HG02885 (cell line): ENCODE measurements around the gene FKBP1A.

ENCODE experiments used
- ATAC-seq: cut with Tn5 transposase; IDR thresholded peaks from one replicate; pipeline ENCODE4 v1.9.1; 2021; ENCODE audit warnings: mild to moderate bottlenecking; ENCODE audit not compliant: unreplicated experiment, poor library complexity

Gene FKBP1A

DNA sequence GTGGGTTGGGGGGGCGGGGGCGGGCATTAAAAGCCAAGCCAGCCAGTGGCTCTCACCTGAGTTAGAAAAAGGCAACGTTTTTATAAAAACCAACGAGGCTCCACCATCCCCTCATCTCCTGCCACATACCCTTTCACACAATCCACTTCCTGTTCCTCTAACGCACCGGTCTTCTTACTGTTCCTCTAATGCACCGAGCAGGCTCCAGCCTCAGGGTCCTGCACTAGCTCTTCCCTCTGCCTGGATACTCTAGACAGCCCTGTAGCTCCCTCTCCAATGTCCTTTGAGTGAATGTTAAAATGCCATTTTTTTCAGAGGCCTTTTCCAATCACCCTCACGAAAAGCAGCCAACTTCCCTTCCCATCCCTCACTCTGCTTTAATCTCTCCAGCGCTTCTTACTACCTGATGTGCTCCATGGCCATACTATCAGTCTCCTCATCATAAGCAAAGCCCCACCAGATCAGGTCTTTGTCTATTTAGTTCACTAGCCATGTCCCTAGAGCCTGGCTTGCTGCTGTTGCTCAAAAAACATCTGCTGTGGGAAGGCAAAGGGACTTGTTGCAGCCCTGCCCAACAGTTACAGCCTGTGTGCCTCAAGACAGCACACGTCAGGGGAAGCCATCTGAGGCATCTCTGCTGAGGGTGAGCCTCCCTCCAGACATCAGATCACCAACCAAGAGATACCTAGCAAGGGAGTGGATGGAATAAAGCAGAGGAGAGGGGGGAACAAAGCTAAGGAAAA, 3.9 kb downstream of the FKBP1A start:
- no peak for ATAC-seq

DNA sequence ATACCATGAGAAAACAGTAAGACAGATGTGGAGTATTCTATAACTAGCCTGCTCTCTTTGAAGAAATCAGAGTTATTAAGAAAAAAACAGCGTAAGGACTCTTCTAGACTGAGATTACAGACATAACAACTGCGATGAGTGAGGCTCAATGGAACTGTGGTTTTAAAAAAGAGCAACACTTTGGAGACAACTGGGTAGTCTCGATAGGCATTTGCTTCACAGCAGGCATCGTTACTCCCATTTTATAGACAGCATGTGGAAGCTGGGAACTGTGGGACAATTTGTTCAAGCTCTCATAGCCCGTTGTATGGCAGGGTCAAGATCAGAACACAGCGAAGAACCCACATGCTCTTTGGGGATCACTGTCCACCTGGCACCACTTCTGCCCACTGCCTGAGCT, 4.6 kb downstream of the FKBP1A start:
- no peak for ATAC-seq

DNA sequence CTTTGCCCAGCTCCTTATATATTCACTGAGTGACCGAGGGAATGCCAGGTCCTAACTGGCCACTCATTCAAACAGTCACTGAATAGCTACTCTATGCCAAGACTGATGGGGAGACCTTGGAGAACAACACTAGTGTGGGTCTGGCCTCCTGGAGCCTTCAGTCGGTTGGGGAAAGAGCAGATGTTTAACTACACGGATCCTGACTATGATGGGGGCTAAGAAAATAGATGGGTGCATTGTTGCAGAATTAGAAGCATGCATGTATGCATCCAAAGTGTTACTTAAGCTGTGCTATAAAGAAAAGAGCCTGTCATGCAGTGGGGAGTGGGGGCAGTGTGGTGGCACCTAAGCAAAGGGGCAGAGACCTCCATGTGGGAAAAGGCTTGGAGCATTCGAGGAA, 6.5 kb downstream of the FKBP1A start:
- ATAC-seq = no peak

DNA sequence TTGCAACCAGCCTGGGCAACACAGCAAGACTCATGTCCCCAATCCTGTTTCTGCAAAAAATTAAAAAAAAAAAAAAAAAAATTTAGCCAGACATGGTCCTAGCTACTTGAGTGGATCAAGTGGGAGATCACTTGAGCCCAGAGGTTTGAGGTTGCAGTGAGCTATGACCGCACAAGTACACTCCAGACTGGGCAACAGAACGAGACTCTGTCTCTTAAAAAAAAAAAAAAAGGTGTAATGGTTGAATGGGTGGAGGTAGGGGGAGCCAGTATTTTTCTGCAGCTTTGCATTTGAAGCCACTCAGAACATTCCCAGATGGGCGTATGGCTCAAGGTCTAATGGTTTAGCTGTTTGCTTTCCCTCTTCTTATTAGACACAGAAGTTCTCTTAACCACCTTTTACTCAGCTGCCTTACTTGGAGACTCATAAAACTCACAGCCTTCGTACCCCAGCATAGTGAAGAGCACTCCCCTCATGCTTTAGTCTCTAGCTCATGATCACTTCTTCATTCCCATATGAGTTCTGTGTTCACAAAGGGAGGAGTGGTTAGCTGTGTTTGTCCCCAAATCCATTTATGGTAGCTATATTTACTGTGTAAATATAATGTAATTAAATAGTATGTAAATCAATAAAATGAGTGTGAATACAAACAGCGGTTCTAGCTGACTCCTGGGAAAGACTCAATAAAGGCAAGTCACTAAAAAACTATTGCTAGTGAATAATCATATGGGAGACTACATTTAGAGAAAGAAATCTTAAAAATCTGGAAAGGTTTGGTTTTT, 9.0 kb downstream of the FKBP1A start:
- ATAC-seq = no peak

DNA sequence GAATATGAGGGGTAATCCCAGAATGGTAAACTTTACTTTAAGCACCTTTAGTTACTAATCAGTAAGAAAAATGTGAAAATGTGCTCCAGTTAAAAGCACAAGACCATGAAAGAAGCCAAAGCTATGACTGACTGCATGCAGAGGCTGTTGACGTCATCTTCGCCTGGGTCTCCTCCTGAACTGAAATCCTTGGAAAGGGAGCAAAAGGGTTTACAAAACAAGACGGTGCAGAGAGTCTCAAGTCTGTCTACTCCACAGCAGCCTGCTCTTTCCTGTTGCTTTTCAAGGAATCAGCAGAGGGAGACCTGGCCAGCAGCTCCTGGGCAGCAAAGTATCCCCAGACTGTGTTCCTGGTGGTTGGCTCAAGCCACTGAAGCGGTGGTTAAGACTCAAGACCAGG, 10.2 kb downstream of the FKBP1A start:
- ATAC-seq = no peak

DNA sequence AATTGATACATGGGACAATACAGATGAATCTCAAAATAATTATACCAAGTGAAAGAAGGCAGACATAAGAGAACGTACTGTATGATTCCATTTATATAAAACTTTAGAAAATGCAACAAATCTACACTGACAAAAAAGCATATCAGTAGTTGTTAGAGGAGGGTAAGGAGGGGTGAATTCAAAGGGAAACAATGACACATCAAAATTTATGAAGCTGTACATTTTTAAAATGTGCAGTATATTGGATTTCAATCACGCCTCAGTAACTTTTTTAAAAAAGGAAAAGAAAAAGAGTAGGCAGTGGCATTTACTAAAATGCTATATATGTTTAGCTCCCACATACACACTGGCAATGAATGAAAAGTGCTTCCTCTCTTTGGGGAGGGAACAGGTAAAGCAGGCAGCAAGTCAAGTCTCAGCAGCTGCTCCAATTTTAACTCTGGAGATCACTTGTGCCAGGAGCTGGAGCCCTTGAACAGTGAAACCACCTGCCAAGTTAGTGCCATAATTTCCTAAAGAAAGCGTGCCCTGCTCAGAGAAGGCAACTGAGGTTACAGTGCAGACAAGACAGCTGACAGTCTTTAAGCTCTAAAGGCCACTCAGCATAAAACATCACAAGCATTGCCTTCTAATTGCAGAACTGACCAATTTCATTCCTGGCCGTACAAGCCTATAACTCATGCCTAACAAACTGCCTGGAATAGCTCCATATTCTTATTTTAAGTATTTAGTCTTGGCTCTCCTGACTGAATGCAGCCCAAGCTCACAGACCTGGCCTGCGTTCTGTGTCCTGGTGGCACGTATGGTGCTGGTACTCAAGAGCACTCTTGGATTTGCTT, 10.9 kb downstream of the FKBP1A start:
- ATAC-seq = no peak

DNA sequence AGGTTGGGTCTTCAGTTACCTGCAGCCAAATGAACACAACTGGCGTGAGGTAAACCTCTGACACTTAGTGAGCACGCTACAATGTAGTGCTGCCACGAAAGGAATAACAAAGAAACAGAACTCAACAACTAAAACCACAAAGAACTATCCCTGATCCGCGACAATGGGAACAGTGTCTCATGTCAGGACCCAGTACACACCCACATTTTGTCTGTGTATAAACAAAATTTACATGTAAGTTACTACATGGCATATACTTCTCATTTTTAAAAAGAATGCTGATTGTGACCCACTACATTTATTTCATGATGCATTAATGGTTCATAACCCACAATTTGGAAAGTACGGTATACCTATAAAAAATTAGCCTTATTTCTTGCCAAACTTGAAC, 14.1 kb downstream of the FKBP1A start:
- ATAC-seq = no peak

DNA sequence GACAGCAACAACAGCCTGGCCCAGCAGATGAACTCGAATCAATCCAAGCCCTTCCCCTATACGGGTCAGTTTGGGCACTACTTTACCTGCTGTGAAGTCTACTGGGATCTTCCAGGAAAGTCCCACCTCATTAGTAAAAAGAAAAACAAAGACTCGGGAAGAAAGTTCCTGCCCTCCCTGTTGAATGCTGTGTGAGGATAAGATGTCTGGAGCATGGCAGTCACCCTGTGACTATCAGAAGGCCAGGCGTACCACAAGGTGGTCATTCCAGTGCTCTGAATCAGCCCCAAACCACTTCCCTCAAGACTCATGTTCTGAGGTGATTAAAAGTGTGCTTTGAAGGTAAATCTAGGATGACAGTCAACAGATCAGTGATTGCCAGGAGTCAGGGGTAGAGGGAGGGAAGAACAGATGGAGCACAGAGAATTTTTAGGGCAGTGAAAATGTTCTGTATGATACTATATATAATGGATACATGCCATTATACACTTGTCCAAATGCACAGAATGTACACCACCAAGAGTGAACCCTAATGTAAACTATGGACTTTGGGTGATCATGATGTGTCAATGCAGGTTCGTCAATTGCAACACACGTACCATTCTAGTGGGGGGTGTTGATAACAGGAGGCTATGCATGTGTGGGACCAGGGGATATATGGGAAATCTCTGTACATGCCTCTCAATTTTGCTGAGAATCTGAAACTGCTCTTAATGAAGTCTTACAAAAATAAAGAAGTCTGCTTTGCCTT, 14.7 kb downstream of the FKBP1A start:
- no peak for ATAC-seq

DNA sequence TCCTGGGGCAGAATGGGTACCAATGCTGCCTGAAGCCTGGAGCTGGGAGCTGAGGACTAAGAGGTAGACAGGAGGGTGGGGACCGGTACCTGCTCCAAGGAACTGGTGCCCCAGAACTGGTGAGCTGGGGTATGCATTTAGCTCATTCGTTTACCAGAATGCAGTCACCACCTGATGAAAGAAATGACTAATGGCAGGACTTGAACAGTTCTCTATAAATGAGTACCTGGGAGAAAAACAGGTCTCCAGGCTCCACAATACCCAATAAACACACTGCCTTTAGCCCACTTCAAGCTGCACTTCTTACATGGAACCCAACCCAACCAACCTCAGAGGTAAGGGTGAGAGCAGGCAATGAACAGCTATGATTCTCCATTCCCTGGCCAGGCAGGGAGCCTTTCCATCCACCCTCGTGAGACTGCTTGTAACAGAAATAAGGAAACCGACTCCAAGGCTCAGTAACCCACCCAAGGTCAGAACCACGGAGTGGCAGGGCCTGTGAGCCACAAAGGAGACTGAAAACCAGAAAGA, 15.4 kb downstream of the FKBP1A start:
- ATAC-seq = peak; percentile 45

DNA sequence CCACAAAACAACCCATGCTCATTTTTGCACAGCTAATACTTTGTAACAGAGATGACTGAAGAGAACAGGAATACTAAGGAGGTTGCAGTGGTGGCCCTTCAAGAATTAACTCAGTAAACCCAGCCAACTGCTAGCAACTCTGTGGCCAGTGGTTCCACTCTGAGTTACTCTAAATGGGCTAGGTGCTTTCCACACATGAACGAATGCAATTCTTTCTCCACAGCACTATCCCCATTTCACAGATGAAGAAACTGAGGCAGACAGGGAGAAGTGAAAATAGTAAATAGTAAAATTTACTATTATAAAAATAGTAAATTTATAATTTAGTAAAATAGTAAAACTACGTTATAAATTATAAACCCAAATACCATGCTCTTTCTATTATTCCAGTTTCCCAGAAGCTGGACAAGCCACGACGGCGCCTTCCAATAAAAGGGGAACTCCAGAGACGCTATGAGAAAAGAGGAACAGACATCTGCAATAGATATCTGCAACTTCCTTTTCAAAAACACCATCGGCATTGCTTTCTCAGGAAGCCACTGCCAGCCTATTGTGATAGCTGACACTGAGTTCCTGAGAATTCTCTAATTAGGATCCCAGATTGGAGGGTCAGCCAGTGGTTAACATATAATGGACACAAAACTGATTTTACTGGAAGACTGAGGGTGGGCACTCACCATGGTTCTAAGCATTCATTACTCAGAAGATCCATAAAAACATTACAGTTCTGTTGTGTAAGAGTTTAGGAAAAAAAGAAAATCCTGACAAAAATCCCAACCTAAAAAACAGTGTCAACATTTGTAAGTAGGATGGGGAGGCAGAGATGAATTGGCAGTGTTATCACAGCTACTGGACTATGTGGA, 16.2 kb downstream of the FKBP1A start:
- no peak for ATAC-seq

DNA sequence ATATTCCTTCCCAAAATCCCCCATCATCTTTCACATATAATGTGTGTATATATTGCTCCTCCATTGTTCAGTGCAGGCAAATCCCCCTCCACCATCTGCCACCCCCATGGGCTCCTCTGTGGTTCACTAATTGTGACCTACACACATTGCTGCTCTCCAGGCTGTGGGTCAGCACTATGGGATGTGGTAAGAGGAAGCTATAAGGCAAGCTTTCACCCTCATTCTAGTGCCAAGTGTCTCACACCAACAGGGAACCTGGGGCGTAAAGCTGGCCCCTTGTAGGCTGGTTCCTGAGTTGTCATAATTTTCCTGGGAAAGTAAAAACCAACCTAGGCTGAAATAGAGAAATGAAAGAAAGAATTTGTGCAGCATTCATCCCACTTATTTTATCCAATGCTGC, 16.8 kb downstream of the FKBP1A start:
- ATAC-seq = no peak

DNA sequence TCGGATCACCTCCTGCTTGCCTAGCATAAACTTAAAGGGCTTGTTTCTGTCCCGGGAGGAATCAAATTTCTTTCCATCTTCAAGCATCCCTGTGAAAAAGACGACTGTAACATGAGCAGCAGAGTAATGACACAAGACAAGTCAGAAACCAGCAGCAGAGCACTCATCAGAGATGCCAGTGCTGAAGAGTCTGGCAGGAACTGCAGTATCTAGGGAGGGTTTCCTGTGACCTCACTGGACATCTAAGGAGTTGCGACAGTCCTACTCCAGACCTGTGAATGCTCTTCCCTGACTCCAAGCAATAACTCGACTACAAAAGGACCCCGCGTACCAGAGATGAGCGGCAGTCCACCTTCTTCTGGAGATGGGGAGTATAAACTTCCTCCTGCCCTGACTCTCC, 17.3 kb downstream of the FKBP1A start:
- ATAC-seq = no peak

DNA sequence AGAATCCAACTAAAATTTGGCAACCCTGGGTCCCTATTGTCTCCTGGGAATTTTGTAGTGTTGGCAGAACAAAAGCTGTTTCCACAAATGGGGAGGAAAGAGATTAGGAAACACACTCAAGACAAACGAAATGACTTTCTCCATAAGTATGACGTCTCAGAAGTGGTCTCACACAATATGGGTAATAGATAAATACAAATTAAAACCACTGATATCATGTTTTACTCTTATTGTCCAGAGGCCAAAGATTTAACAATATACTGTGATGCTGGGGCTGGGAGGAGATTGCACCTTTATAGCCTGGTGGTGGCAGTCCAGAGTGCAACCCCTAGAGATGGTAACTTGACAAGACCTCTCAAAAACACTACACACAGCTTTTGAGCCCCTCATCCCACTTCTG, 18.6 kb downstream of the FKBP1A start:
- no peak for ATAC-seq

DNA sequence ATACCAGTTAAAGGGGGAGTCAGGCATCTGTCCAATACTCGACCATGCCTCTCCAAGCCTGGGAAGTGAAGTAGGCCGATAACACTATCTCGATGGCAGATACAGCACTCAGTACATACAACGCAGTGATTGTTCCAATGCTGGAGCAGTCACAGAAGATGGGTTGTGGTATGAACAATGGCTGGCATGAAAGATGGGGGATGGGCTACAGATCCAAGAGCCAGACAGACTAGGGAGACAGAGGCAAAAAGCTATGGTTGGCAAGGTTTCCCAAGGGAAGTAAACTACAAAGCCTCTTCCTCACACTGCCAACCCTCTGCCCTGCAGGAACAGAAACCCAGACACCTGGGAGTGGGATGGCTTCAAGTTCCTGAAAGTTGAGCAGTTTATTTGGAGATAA, 19.2 kb downstream of the FKBP1A start:
- ATAC-seq = no peak

DNA sequence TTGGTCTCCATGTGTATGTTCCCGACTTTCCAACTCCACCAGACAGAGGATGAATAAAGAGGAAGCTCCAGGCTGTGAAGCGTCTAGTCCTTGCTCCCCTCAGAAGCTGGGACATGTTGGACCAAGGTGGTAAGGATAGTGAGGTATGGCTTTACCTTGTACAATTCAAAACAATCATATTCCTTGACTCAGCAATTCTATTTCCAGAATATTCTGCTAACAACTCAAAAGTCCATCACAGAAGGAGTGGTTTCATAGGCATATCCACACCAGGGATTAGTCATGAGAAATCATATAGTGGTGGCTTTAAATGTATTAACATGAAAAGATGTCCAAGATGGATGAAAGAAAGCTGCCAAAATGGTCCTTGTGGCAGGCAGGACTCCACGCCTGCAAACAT, 19.8 kb downstream of the FKBP1A start:
- no peak for ATAC-seq

DNA sequence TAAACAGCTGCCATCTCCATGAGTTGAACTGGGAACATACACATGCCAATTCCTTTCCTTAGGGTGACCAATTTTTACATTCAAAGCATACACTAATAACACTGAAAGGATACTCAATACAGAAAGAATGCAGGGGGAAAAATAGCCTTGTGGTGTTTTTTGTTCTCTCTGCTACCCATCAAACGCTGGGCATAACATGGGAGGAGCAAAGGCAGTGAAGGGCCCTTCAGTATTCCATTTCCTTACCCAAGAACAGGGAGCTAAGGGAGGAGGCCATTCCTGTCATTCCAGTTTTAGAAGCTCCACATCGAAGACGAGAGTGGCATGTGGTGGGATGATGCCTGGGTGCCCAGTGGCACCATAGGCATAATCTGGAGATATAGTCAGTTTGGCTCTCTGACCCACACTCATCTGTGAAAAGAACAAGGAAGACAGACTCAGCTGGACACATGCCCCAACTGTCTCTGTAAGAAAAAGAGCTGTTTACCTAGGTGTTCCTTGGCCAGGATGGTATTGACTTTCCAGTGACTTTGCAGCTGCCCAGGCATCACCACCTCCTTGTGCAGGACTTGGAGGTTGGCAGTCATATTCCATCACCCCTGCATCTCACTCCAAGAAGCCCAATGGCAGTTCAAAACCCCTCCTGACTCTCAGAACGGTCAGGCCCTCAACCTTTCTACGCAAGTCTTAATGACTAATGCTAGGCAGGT, 20.9 kb downstream of the FKBP1A start:
- ATAC-seq = no peak

DNA sequence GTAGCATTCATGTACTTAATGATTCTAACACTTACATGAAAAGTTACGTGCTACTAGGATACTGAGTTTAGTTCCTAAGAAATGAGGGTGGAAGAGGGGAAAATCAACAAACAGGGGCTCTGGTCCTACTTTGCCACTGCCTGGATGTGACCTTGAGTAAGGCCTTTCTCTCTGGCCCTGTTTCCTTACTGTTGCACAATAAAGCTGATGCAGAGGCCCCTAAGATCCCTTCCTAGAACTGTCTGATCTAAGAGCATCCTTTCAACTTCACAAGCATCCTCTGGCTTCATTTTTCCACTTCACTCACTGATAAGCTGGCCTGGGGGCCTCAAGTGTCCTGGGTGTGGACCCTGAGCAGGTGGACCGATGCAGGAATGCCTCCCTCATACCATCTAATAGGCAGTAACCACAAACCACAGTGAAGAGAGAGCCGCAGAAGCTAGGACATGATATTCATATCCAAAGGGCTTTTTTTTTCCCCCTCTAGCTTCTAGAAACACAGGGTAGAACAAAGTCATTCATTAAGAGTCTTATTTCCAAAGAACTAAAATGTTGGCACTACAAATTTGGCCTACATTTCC, 21.6 kb downstream of the FKBP1A start:
- ATAC-seq = no peak

DNA sequence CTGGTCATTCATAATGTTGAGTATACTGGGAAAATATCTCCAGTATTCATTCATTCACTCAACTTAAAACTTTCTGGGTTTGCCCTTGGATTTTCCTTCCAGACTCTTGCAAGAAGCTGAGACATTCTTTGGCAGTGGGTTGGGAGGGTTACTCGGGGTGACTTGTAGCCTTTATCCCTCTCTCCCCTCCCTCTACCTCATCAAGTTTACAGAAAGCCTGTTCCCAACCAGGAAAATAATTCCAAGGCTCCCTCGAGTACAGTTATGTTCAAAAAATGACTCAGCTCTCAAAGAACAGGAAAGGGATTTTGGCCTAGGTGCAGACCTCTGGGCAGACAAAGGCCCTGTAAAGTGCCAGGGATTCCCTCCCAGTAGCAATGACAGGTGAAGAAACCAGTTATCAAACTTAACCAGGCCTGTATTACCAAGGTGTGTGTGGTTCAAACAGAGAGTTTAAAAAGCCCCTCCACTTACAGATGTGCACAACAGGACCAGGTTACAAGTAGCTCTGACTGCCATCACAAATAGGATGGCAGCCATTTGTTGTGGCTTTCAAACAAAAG, 22.2 kb downstream of the FKBP1A start:
- ATAC-seq = no peak
